Measurements from ENCODE around the gene PDE9A. TPM values are rescaled to one million over a fixed set of nuclear protein-coding genes. Genes with fewer than 3 reads are reported as not detected.
A peak's percentile ranks its signal among the peaks of the same experiment; 100 is the strongest.

Gene PDE9A
- total RNA-seq, 1 donor from 2014 or later: 1.6 TPM

- Histone ChIP-seq H3K27me3 (ENCODE audit: control insufficient read depth, insufficient read depth, low read length) (peaks cover 11% of the 10 kb centered on the region), H3K36me3 (ENCODE audit: control insufficient read depth, insufficient read depth, low read length) (no peaks in the 10 kb centered on the region), H3K4me3 (ENCODE audit: low read depth, low read length) (no peak overlapping the region)
- DNase-seq (ENCODE audit: low read depth) (no peak), FAIRE-seq (no peak)
- TF ChIP-seq, protein P1, sequence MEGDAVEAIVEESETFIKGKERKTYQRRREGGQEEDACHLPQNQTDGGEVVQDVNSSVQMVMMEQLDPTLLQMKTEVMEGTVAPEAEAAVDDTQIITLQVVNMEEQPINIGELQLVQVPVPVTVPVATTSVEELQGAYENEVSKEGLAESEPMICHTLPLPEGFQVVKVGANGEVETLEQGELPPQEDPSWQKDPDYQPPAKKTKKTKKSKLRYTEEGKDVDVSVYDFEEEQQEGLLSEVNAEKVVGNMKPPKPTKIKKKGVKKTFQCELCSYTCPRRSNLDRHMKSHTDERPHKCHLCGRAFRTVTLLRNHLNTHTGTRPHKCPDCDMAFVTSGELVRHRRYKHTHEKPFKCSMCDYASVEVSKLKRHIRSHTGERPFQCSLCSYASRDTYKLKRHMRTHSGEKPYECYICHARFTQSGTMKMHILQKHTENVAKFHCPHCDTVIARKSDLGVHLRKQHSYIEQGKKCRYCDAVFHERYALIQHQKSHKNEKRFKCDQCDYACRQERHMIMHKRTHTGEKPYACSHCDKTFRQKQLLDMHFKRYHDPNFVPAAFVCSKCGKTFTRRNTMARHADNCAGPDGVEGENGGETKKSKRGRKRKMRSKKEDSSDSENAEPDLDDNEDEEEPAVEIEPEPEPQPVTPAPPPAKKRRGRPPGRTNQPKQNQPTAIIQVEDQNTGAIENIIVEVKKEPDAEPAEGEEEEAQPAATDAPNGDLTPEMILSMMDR (IDR thresholded peaks at IDR 0.05; ENCODE audit: insufficient read depth, low read length, severe bottlenecking): no peak
Measured at GRCh38 chr21:42659416-42660117, 6.1 kb downstream of the PDE9A start.

- FAIRE-seq: no peak
Measured at GRCh38 chr21:42660118-42660470, 6.7 kb downstream of the PDE9A start.

DNA sequence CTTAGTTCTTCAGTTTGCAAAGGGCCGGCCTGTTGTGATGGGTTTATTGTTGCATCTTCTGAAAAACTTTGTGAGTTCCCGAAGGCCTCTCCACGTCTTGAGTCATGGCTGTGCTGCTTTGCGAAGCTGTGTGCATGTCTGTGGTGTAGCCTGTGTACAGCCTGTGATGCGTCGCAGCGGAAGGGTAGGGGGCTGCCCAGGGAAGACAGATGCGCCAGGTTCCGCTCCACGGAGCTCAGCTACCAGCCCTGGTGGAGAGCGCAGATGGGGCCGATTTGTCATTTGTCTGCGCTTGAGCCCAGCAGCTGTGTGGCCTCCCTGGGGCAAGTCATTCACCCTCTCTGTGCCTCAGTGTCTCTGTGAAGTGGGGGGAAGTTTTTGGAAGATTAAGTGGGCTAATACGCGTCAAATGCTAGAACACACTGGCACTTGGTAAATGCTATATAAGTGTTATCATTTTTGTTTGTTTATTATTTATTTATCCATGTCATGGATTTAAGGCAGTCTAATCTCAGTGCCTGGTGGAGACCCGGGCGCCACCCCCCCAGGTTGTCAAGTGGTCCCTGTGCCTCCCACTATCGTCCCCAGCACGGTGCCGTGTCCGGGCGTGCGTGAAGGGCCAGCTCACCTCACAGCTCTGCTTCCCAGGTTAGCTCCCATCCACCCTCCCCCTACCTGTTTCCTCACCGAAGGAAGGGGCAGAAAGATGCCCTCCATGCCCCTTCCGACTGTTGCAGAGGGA, 8.4 kb downstream of the PDE9A start:
- no peak for DNase-seq (ENCODE audit: low read depth)
- H3K36me3 ChIP-seq (ENCODE audit: control insufficient read depth, insufficient read depth, low read length): no peaks in the 10 kb centered on the region
- FAIRE-seq: no peak
- TF ChIP-seq, protein P1 (IDR thresholded peaks at IDR 0.05; ENCODE audit: insufficient read depth, low read length, severe bottlenecking): no peak
- H3K4me3 ChIP-seq (ENCODE audit: low read depth, low read length): no peak overlapping the region
- no peaks in the 10 kb centered on the region for H3K27me3 ChIP-seq (ENCODE audit: control insufficient read depth, insufficient read depth, low read length)

More at GRCh38 chr21:42660118-42660470, 6.7 kb downstream of the PDE9A start:
- peaks cover 7% of the 10 kb centered on the region for H3K27me3 ChIP-seq (ENCODE audit: control insufficient read depth, insufficient read depth, low read length)
- DNase-seq (ENCODE audit: low read depth): no peak
- no peaks in the 10 kb centered on the region for H3K36me3 ChIP-seq (ENCODE audit: control insufficient read depth, insufficient read depth, low read length)
- H3K4me3 ChIP-seq (ENCODE audit: low read depth, low read length): no peak overlapping the region
- TF ChIP-seq, protein P1 (IDR thresholded peaks at IDR 0.05; ENCODE audit: insufficient read depth, low read length, severe bottlenecking): no peak

GRCh38 chr21:42662430-42663199, 9.2 kb downstream of the PDE9A start:
- FAIRE-seq (peak; percentile 100), DNase-seq (ENCODE audit: low read depth) (no peak)
- Histone ChIP-seq H3K36me3 (ENCODE audit: control insufficient read depth, insufficient read depth, low read length) (no peaks in the 10 kb centered on the region), H3K27me3 (ENCODE audit: control insufficient read depth, insufficient read depth, low read length) (no peaks in the 10 kb centered on the region), H3K4me3 (ENCODE audit: low read depth, low read length) (no peak overlapping the region)
- TF ChIP-seq, protein P1 (IDR thresholded peaks at IDR 0.05; ENCODE audit: insufficient read depth, low read length, severe bottlenecking): no peak

DNA sequence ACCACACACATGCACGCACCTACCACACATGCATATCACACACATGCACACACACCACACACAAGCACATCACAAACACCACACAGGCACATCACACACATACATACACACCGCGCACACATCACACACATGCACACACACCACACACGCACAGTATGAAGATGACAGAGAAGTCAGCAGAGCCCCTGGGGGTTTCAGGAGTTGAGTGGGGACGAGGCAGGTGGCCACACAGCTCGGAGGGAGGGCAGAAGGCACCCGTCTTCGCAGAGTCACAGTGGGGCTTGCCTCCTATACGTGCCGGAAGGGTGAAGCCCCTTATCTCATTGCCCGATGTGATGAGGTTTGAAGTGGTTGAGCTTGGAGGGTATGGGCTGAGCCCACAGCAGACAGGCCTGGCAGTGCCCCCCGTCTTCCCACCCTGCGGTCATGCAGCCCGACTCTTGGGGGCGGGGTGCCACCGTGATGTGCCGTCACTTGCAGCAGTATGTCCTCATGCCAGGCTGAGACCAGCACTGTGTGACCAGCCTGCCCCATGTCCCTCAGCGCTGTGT, 9.9 kb downstream of the PDE9A start:
- no peak for DNase-seq (ENCODE audit: low read depth)
- no peak for FAIRE-seq
- no peak overlapping the region for H3K4me3 ChIP-seq (ENCODE audit: low read depth, low read length)
- TF ChIP-seq, protein P1 (IDR thresholded peaks at IDR 0.05; ENCODE audit: insufficient read depth, low read length, severe bottlenecking): no peak
- H3K36me3 ChIP-seq (ENCODE audit: control insufficient read depth, insufficient read depth, low read length): no peaks in the 10 kb centered on the region
- no peaks in the 10 kb centered on the region for H3K27me3 ChIP-seq (ENCODE audit: control insufficient read depth, insufficient read depth, low read length)
